ENCODE data around the gene SDCCAG8.

DNA sequence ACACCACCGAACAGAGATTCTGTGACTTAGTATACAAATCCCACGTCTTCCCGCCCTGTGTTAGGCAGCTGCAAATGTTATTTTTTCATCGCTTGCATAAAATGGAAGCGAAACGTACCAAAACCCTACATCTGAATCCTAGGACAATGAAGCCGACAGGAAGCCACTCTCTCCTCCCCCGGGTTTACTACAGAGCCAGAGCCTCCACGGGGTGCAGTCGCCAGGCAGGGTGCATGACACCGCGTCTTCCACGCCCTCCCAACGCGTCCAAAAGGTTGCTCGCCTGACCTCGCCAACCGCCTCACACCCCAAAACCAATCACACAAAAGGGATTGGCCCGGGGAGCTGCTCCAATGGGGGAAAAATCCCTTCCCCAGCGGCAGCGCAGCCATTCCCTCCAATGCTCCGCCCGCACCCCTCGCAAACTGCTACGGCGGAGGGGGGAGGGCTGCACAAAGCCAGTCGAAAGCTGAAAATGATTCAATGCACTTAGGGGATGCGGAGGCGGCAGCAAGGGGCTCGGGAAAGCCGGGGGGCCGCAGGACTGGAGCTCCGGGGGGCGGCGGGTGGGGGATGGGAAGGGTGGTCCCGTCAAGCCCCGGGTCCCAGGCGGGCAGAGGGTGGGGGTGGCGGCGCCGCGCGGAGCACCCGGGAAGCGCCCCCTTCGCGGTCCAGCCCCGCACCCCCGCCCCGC is 1.5 kb upstream of the SDCCAG8 start:
- TF ChIP-seq, protein P1, sequence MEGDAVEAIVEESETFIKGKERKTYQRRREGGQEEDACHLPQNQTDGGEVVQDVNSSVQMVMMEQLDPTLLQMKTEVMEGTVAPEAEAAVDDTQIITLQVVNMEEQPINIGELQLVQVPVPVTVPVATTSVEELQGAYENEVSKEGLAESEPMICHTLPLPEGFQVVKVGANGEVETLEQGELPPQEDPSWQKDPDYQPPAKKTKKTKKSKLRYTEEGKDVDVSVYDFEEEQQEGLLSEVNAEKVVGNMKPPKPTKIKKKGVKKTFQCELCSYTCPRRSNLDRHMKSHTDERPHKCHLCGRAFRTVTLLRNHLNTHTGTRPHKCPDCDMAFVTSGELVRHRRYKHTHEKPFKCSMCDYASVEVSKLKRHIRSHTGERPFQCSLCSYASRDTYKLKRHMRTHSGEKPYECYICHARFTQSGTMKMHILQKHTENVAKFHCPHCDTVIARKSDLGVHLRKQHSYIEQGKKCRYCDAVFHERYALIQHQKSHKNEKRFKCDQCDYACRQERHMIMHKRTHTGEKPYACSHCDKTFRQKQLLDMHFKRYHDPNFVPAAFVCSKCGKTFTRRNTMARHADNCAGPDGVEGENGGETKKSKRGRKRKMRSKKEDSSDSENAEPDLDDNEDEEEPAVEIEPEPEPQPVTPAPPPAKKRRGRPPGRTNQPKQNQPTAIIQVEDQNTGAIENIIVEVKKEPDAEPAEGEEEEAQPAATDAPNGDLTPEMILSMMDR (IDR thresholded peaks at IDR 0.05; ENCODE audit: insufficient read depth, low read depth, low read length) = no peak
- TF ChIP-seq EZH2 (IDR thresholded peaks at IDR 0.05; ENCODE audit: insufficient read depth, low read length) = no peak

Data from astrocyte (in vitro differentiated cells and primary cell).